GM12891 (cell line): ENCODE measurements around the gene NLRC3.

Source experiments
- POLR2A ChIP-seq: IDR thresholded peaks from 2 replicates; pipeline ENCODE4 v1.6.1; 2011; ENCODE audit warnings: low read depth, low read length, control low read depth
- POLR2AphosphoS5 ChIP-seq: IDR thresholded peaks from 2 replicates; pipeline ENCODE4 v1.6.1; 2011; ENCODE audit warnings: low read depth, low read length, control low read depth
- TAF1 ChIP-seq: IDR thresholded peaks from 2 replicates; pipeline ENCODE4 v1.6.1; 2011; ENCODE audit warnings: low read depth, low read length, control low read depth

- TF ChIP-seq POLR2AphosphoS5 (peak; percentile 77), TAF1 (0 out of 2 replicates have a peak, but pooled peaks have one; percentile 17), POLR2A (peak; percentile 79)
Observed at GRCh38 chr16:3611146-3611975, 34.2 kb upstream of the NLRC3 start, which contains the start of gene SLX4.
